K562 (cell line): ENCODE data around the gene SURF4. TPM values are rescaled to one million over a fixed set of nuclear protein-coding genes. Genes with fewer than 3 reads are reported as not detected.

ENCODE experiments used
- CGGBP1 ChIP-seq: fragments of 250-450 bp; sonication (Bioruptor Pico); IDR thresholded peaks from 2 replicates; pipeline ENCODE4 v1.9.0; 2021; ENCODE audit warnings: mild to moderate bottlenecking
- CTBP1 ChIP-seq: fragments of 450-650 bp; IDR thresholded peaks from 2 replicates; pipeline ENCODE4 v1.6.1; 2016; ENCODE audit warnings: borderline replicate concordance
- DIDO1 ChIP-seq: fragments of 450-650 bp; IDR thresholded peaks from 2 replicates; pipeline ENCODE4 v1.6.1; 2016; ENCODE audit warnings: low read depth, missing biosample characterization, missing genetic modification characterization
- ETS1 ChIP-seq: conservative IDR thresholded peaks from 2 replicates; pipeline ENCODE4 v1.6.1; 2011; ENCODE audit warnings: low read depth, mild to moderate bottlenecking, low read length; ENCODE audit not compliant: control insufficient read depth
- FOXK1 ChIP-seq: sonication (generic); formaldehyde crosslinking; IDR thresholded peaks from 2 replicates; pipeline ENCODE4 v1.8.0; 2022; ENCODE audit warnings: missing genetic modification reagents, mild to moderate bottlenecking, borderline replicate concordance
- FOXM1 ChIP-seq, 2 experiments: fragments of 450-650 bp in 1 of 2; sonication (generic) in 1 of 2; formaldehyde crosslinking in 1 of 2; IDR thresholded peaks; 2 replicates each; pipeline versions ENCODE4 v1.6.1 to v1.9.0; 2017 to 2022; ENCODE audit warnings: low read depth in 2 of 2, mild to moderate bottlenecking in 2 of 2, missing genetic modification reagents in 1 of 2, moderate library complexity in 1 of 2
- HBP1 ChIP-seq: fragments of 450-650 bp; formaldehyde crosslinking; IDR thresholded peaks from 2 replicates; pipeline ENCODE4 v1.4.0; 2022; ENCODE audit warnings: missing genetic modification characterization
- HMG20A ChIP-seq: fragments of 450-650 bp; formaldehyde crosslinking; conservative IDR thresholded peaks from 2 replicates; pipeline ENCODE4 v1.4.0; 2020; ENCODE audit warnings: mild to moderate bottlenecking, mixed read lengths
- HNRNPH1 ChIP-seq: fragments of 200-400 bp; formaldehyde crosslinking; optimal IDR thresholded peaks from 2 replicates; pipeline ENCODE3; 2017; ENCODE audit warnings: low read depth, mild to moderate bottlenecking, low read length, moderate library complexity
- KLF16 ChIP-seq: IDR thresholded peaks from 2 replicates; pipeline ENCODE4 v1.6.1; 2016; ENCODE audit warnings: antibody characterized with exemption
- MBD2 ChIP-seq: sonication (generic); IDR thresholded peaks from 2 replicates; pipeline ENCODE4 v1.6.1; 2016; ENCODE audit warnings: low read depth, borderline replicate concordance
- NCOA1 ChIP-seq: fragments of 450-650 bp; IDR thresholded peaks from 2 replicates; pipeline ENCODE4 v1.6.1; 2016; ENCODE audit warnings: low read depth
- NRF1 ChIP-seq, 2 experiments: fragments of 450-650 bp; IDR thresholded peaks in 1 of 2; conservative IDR thresholded peaks in 1 of 2; 2 replicates each; pipeline ENCODE4 v1.6.1; 2014; ENCODE audit warnings: mild to moderate bottlenecking in 2 of 2
- POLR2AphosphoS5 ChIP-seq: IDR thresholded peaks from 2 replicates; pipeline ENCODE4 v1.6.1; 2011; ENCODE audit warnings: mild to moderate bottlenecking, low read depth, low read length, moderate library complexity; ENCODE audit not compliant: control insufficient read depth, insufficient read depth
- POLR2B ChIP-seq: fragments of 450-650 bp; IDR thresholded peaks from 2 replicates; pipeline ENCODE4 v1.6.1; 2018; ENCODE audit warnings: low read depth; ENCODE audit not compliant: partially characterized antibody
- PRMT5 ChIP-seq: sonication (generic); formaldehyde crosslinking; IDR thresholded peaks from 2 replicates; pipeline ENCODE4 v1.5.0; 2020; ENCODE audit warnings: missing genetic modification reagents
- RHOXF2B ChIP-seq: fragments of 250-450 bp; sonication (Bioruptor Pico); conservative IDR thresholded peaks from 2 replicates; pipeline ENCODE4 v1.5.1; 2021
- STAG1 ChIP-seq: sonication (generic); formaldehyde crosslinking; IDR thresholded peaks from 2 replicates; pipeline ENCODE4 v1.5.0; 2020; ENCODE audit warnings: missing genetic modification reagents, borderline replicate concordance
- THRA ChIP-seq: fragments of 450-650 bp; IDR thresholded peaks from 2 replicates; pipeline ENCODE4 v1.6.1; 2017; ENCODE audit warnings: mild to moderate bottlenecking, moderate library complexity
- polyA plus RNA-seq, 8 experiments: library from polyadenylated mRNA; depleted of rRNA in 4 of 8; stranded (reverse) in 5 of 8; unstranded in 3 of 8; fragments of >200 nt; fragmentation: Nextera tagmentation in 2 of 8; fragmentation: Illumina TruSeq in 1 of 8; extraction: Ambion mirVana in 2 of 8; extraction: Trizol in 1 of 8; gene quantifications; 2 replicates each; pipeline versions ENCODE4 v1.2.1 to v1.2.3, GENCODE V29; 2011 to 2014; ENCODE audit warnings: inconsistent platforms in 1 of 8, missing spikeins in 1 of 8
- total RNA-seq, 7 experiments: library from RNA; depleted of rRNA in 6 of 7; stranded (reverse); fragments of >200 nt in 6 of 7; fragmentation: Illumina TruSeq in 2 of 7; extraction: Trizol in 2 of 7; gene quantifications; 2 replicates each; pipeline versions ENCODE4 v1.2.1 to v1.2.3, GENCODE V29; 2011 to 2021; ENCODE audit warnings: low replicate concordance in 1 of 7
- TF ChIP-seq, protein P1 (sequence below): fragments of 250-450 bp; sonication (Bioruptor Pico); IDR thresholded peaks from 2 replicates; pipeline ENCODE4 v1.4.0; 2020
- TF ChIP-seq, protein P2 (sequence below): fragments of 450-650 bp; conservative IDR thresholded peaks from 2 replicates; pipeline ENCODE4 v1.6.1; 2016; ENCODE audit warnings: missing genetic modification characterization, low read depth, mild to moderate bottlenecking, missing compliant biosample characterization, moderate library complexity

Gene SURF4
- total and polyA plus RNA-seq, 9 of the 15 experiments (the other 6 are each of a cell fraction or from before 2014, with no cell fraction given), result 8.4 to 176 (median 130) TPM

DNA sequence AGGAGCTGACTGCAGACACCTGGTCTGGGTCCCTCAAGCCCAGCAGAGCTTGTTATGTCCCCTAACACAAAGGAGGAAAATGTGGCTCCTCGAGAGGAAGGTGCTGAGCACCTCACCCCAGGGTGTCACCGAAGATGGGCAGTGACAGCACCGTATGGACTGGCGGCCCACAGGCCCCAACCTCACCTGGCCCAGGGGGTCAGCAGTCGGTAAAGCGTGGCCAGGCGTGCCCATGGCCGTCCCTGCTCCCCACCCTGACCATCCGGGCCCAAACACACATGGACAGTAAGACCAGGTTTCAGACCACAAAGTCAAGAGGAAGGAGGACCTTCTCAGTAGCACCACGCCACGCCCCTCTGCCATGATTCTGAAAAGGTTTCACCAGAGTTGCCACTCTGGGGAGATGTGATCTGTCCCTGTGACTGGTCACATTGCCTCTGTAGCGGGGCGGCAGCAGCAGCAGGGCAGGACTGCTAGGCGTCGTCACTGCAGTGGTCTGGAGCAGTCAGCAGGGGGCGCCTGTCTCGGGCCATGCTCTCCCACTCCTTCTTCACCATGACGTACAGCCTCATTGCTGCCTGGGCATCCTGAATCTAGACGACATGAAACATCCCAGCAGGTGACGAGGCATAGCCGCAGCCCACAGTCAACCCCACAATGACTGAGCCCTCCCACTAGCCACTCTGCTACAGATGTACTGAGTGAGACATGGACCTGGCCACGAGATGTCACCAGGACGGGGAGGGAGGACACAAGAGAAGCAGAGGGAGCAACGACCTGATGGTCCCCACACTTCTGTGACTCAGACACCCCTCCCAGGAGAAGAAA lies 30.8 kb upstream of the SURF4 start (continued):
- TF ChIP-seq, protein P1, sequence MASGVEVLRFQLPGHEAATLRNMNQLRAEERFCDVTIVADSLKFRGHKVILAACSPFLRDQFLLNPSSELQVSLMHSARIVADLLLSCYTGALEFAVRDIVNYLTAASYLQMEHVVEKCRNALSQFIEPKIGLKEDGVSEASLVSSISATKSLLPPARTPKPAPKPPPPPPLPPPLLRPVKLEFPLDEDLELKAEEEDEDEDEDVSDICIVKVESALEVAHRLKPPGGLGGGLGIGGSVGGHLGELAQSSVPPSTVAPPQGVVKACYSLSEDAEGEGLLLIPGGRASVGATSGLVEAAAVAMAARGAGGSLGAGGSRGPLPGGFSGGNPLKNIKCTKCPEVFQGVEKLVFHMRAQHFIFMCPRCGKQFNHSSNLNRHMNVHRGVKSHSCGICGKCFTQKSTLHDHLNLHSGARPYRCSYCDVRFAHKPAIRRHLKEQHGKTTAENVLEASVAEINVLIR (CRISPR knock-in tag), result no peak
- TF ChIP-seq FOXM1 (IDR thresholded peaks at IDR 0.05; ENCODE audit: low read depth), result no peak
- no peak for TF ChIP-seq FOXM1 (CRISPR knock-in tag; IDR thresholded peaks at IDR 0.05; ENCODE audit: low read depth)
- TF ChIP-seq DIDO1, result no peak
- TF ChIP-seq, protein P2, sequence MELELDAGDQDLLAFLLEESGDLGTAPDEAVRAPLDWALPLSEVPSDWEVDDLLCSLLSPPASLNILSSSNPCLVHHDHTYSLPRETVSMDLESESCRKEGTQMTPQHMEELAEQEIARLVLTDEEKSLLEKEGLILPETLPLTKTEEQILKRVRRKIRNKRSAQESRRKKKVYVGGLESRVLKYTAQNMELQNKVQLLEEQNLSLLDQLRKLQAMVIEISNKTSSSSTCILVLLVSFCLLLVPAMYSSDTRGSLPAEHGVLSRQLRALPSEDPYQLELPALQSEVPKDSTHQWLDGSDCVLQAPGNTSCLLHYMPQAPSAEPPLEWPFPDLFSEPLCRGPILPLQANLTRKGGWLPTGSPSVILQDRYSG (tag), result no peak
- no peak for TF ChIP-seq PRMT5 (CRISPR knock-in tag)
- no peak for TF ChIP-seq THRA
- peak; percentile 24; the same call in 1 of the 2 replicates for TF ChIP-seq KLF16
- TF ChIP-seq HMG20A (CRISPR knock-in tag), result no peak
- TF ChIP-seq MBD2, result no peak
- TF ChIP-seq STAG1 (CRISPR knock-in tag), result no peak
- TF ChIP-seq RHOXF2B (CRISPR knock-in tag), result no peak
- TF ChIP-seq CGGBP1 (CRISPR knock-in tag), result no peak
- TF ChIP-seq HNRNPH1, result no peak
- TF ChIP-seq ETS1, result no peak
- peak in 1 of 2 experiments; percentile 31; a peak in 1 of 4 replicates for TF ChIP-seq NRF1 (conservative IDR thresholded peaks at IDR 0.05 in 1 of 2, IDR thresholded peaks at IDR 0.05 in 1 of 2)
- TF ChIP-seq POLR2AphosphoS5, result no peak
- TF ChIP-seq HBP1 (CRISPR knock-in tag), result no peak
- no peak for TF ChIP-seq FOXK1 (CRISPR knock-in tag)
- TF ChIP-seq NCOA1, result no peak
- TF ChIP-seq CTBP1, result peak; percentile 36; the same call in 1 of the 2 replicates
- TF ChIP-seq POLR2B, result no peak
